ENCODE data around the gene GLI1. TPM values are rescaled to one million over a fixed set of nuclear protein-coding genes. Genes with fewer than 3 reads are reported as not detected.

GLI1 gene
- polyA plus RNA-seq, 1 donor (not counting 4 experiments of a cell fraction or from before 2014, with no cell fraction given), result 1.0 TPM

DNA sequence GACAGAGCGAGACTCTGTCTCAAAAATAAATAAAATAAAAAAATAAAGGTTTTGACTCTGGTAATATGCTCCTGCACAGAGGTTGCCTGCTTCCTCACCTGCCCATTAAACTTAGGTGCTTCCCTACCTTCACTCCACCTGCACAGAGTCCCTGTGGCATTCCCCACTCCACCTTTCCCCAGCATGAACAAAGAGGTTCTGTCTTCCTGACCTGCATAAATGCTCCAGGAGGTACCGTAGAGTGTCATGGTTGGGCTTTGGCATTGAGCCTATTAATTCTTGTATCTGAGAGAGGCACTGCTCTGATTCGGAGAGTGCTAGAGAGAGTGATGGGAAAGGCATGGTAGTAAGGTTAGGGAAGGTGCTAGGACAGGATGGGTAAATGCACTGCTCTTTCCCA, 13.8 kb downstream of the GLI1 start:
- no peak overlapping the region for H2AFZ ChIP-seq (ENCODE audit: control insufficient read depth, low read length)
- no peaks in the 10 kb centered on the region for H3K79me2 ChIP-seq (ENCODE audit: control insufficient read depth, insufficient read depth, low read length)
- H3K36me3 ChIP-seq (ENCODE audit: control insufficient read depth in 2 of 2, extremely low read depth in 1 of 2, insufficient read depth in 2 of 2, low read length in 2 of 2), result no peaks in the 10 kb centered on the region
- TF ChIP-seq EZH2 (IDR thresholded peaks at IDR 0.05; ENCODE audit: low read length), result no peak
- TF ChIP-seq, protein P1, sequence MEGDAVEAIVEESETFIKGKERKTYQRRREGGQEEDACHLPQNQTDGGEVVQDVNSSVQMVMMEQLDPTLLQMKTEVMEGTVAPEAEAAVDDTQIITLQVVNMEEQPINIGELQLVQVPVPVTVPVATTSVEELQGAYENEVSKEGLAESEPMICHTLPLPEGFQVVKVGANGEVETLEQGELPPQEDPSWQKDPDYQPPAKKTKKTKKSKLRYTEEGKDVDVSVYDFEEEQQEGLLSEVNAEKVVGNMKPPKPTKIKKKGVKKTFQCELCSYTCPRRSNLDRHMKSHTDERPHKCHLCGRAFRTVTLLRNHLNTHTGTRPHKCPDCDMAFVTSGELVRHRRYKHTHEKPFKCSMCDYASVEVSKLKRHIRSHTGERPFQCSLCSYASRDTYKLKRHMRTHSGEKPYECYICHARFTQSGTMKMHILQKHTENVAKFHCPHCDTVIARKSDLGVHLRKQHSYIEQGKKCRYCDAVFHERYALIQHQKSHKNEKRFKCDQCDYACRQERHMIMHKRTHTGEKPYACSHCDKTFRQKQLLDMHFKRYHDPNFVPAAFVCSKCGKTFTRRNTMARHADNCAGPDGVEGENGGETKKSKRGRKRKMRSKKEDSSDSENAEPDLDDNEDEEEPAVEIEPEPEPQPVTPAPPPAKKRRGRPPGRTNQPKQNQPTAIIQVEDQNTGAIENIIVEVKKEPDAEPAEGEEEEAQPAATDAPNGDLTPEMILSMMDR (optimal IDR thresholded peaks at IDR 0.05 in 1 of 3, IDR thresholded peaks at IDR 0.05 in 1 of 3, conservative IDR thresholded peaks at IDR 0.05 in 1 of 3; ENCODE audit: extremely low read depth in 1 of 3, insufficient read depth in 2 of 3, low read length in 3 of 3), result no peak
- H4K20me1 ChIP-seq (ENCODE audit: control insufficient read depth, extremely low read depth, insufficient read depth, low read length), result no peaks in the 10 kb centered on the region
- FAIRE-seq, result no peak
- dilution Hi-C loops (cut with MboI; ENCODE audit: extremely low pct_ligation_motif_present, low sequenced_read_pairs), result no loop called here
- H3K4me2 ChIP-seq (ENCODE audit: control insufficient read depth, extremely low read depth, insufficient read depth, low read depth, low read length), result no peak overlapping the region
- H3K4me1 ChIP-seq (ENCODE audit: control insufficient read depth, extremely low read depth, insufficient read depth, low read length), result peaks cover 3% of the 10 kb centered on the region
- DNase-seq (ENCODE audit: low read depth, low spot score), result no peak
- H3K27ac ChIP-seq (ENCODE audit: control insufficient read depth, insufficient read depth, low read length), result no peak overlapping the region
- H3K4me3 ChIP-seq (ENCODE audit: control insufficient read depth in 2 of 3, extremely low read depth in 1 of 3, insufficient read depth in 2 of 3, low read depth in 1 of 3, low read length in 3 of 3), result no peak overlapping the region
- no peaks in the 10 kb centered on the region for H3K9me1 ChIP-seq (ENCODE audit: control insufficient read depth, extremely low read depth, insufficient read depth, low read length)
- peaks cover 89% of the 10 kb centered on the region for H3K27me3 ChIP-seq (ENCODE audit: control insufficient read depth, extremely low read depth, insufficient read depth, low read length)
- H3K9me3 ChIP-seq (ENCODE audit: control insufficient read depth, low read depth, low read length), result no peaks in the 10 kb centered on the region
- no peak overlapping the region for H3K9ac ChIP-seq (ENCODE audit: control insufficient read depth, extremely low read depth, insufficient read depth, low read length)

DNA sequence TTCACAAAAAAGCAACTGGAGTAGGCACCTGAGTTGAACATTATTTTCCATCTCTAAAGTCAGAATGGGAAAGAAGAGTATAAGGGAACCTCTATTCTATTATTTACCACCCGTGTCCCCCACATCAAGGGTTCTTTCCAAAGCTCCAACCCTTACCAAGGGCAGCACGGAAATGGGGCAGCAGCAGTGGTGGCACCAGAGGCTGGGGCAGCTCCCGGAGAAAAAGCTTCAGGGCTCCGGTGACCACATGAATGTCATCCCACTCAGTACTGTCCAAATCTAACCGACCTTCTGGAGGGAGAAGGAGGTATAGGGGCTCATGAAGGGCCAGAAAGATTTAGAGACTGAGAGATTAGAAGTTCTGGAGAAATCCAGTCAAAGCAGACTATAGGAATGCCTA, 14.3 kb downstream of the GLI1 start:
- H3K4me2 ChIP-seq (ENCODE audit: control insufficient read depth, extremely low read depth, insufficient read depth, low read depth, low read length), result no peak overlapping the region
- dilution Hi-C loops (cut with MboI; ENCODE audit: extremely low pct_ligation_motif_present, low sequenced_read_pairs), result no loop called here
- H3K27ac ChIP-seq (ENCODE audit: control insufficient read depth, insufficient read depth, low read length), result no peak overlapping the region
- H4K20me1 ChIP-seq (ENCODE audit: control insufficient read depth, extremely low read depth, insufficient read depth, low read length), result no peaks in the 10 kb centered on the region
- peaks cover 89% of the 10 kb centered on the region for H3K27me3 ChIP-seq (ENCODE audit: control insufficient read depth, extremely low read depth, insufficient read depth, low read length)
- H3K79me2 ChIP-seq (ENCODE audit: control insufficient read depth, insufficient read depth, low read length), result no peaks in the 10 kb centered on the region
- no peaks in the 10 kb centered on the region for H3K9me3 ChIP-seq (ENCODE audit: control insufficient read depth, low read depth, low read length)
- peaks cover 3% of the 10 kb centered on the region for H3K4me1 ChIP-seq (ENCODE audit: control insufficient read depth, extremely low read depth, insufficient read depth, low read length)
- no peak for DNase-seq (ENCODE audit: low read depth, low spot score)
- H3K4me3 ChIP-seq (ENCODE audit: control insufficient read depth in 2 of 3, extremely low read depth in 1 of 3, insufficient read depth in 2 of 3, low read depth in 1 of 3, low read length in 3 of 3), result no peak overlapping the region
- TF ChIP-seq EZH2 (IDR thresholded peaks at IDR 0.05; ENCODE audit: low read length), result no peak
- TF ChIP-seq, protein P1 (optimal IDR thresholded peaks at IDR 0.05 in 1 of 3, IDR thresholded peaks at IDR 0.05 in 1 of 3, conservative IDR thresholded peaks at IDR 0.05 in 1 of 3; ENCODE audit: extremely low read depth in 1 of 3, insufficient read depth in 2 of 3, low read length in 3 of 3), result no peak
- no peak overlapping the region for H3K9ac ChIP-seq (ENCODE audit: control insufficient read depth, extremely low read depth, insufficient read depth, low read length)
- no peak for FAIRE-seq
- no peaks in the 10 kb centered on the region for H3K9me1 ChIP-seq (ENCODE audit: control insufficient read depth, extremely low read depth, insufficient read depth, low read length)
- H3K36me3 ChIP-seq (ENCODE audit: control insufficient read depth in 2 of 2, extremely low read depth in 1 of 2, insufficient read depth in 2 of 2, low read length in 2 of 2), result no peaks in the 10 kb centered on the region
- no peak overlapping the region for H2AFZ ChIP-seq (ENCODE audit: control insufficient read depth, low read length)
